Measurements from ENCODE around the gene CCDC182.

GRCh38 chr17:57703273-57703672, 41.8 kb downstream of the CCDC182 start:
- TF ChIP-seq HMG20A (CRISPR knock-in tag; conservative IDR thresholded peaks at IDR 0.05) (no peak), ZNF311 (CRISPR knock-in tag; IDR thresholded peaks at IDR 0.05) (no peak), FOXP1 (CRISPR knock-in tag; IDR thresholded peaks at IDR 0.05) (no peak), EZH2 (IDR thresholded peaks at IDR 0.05; ENCODE audit: borderline replicate concordance, low read depth, low read length) (no peak), NR2C2 (CRISPR knock-in tag; IDR thresholded peaks at IDR 0.05) (no peak), NR2C2 (tag; IDR thresholded peaks at IDR 0.05) (no peak), MYC (IDR thresholded peaks at IDR 0.05; ENCODE audit: low read depth, low read length) (no peak), MYC (CRISPR knock-in tag; IDR thresholded peaks at IDR 0.05; ENCODE audit: borderline replicate concordance, low read depth) (no peak)
